Measurements from ENCODE around the gene CCN5.

GRCh38 chr20:44694159-44694558 lies 21.0 kb upstream of the CCN5 start:
- TF ChIP-seq POLR2A (IDR thresholded peaks at IDR 0.05) (no peak), EP300 (IDR thresholded peaks at IDR 0.05) (no peak)
